ENCODE results near the gene UBL3. TPM values are rescaled to one million over a fixed set of nuclear protein-coding genes. Genes with fewer than 3 reads are reported as not detected.

UBL3 gene
- total RNA-seq, 2 donors from 2014 or later, result 36.3 to 38.2 TPM

GRCh38 chr13:29753618-29754472 lies 96.6 kb downstream of the UBL3 start:
- Histone ChIP-seq H3K27ac (no peak overlapping the region), H3K27me3 (replicated peaks; ENCODE audit: insufficient read depth) (no peaks in the 10 kb centered on the region), H3K4me1 (replicated peaks) (no peaks in the 10 kb centered on the region), H3K9me3 (no peaks in the 10 kb centered on the region), H3K4me3 (no peak overlapping the region), H3K36me3 (no peaks in the 10 kb centered on the region)
- no peak for DNase-seq (ENCODE audit: low spot score)
- whole genome bisulfite sequencing, result 71% methylated on average over 10 of the region's 10 CpGs
- TF ChIP-seq POLR2AphosphoS5 (IDR thresholded peaks at IDR 0.05), result no peak
- intact Hi-C loops (cut with DNase I), result no loop called here

DNA sequence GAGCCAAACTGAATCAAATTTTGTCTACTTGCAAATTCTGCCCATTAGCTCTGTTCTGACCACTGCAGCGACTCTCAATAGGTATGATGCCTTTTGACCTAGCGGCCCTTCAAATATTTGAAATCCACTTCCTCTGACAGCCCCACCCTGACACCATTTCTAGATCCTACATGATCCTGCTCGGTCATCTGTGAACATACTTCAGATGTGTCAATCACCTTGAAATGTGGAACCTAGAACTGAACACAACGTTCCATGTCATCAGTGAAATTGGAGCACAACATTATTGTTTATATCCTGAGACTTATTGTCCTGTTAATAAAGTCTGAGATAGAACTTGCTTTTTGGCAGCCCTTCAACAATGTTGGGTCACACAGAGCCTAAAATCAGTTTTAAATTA lies 98.2 kb downstream of the UBL3 start:
- Histone ChIP-seq H3K4me1 (replicated peaks) (no peaks in the 10 kb centered on the region), H3K27ac (no peak overlapping the region), H3K27me3 (replicated peaks; ENCODE audit: insufficient read depth) (no peaks in the 10 kb centered on the region), H3K4me3 (no peak overlapping the region), H3K9me3 (no peaks in the 10 kb centered on the region), H3K36me3 (no peaks in the 10 kb centered on the region)
- DNase-seq (ENCODE audit: low spot score), result no peak
- TF ChIP-seq POLR2AphosphoS5 (IDR thresholded peaks at IDR 0.05) (no peak), POLR2A (IDR thresholded peaks at IDR 0.05) (no peak)
- TF ChIP-seq, protein P1, sequence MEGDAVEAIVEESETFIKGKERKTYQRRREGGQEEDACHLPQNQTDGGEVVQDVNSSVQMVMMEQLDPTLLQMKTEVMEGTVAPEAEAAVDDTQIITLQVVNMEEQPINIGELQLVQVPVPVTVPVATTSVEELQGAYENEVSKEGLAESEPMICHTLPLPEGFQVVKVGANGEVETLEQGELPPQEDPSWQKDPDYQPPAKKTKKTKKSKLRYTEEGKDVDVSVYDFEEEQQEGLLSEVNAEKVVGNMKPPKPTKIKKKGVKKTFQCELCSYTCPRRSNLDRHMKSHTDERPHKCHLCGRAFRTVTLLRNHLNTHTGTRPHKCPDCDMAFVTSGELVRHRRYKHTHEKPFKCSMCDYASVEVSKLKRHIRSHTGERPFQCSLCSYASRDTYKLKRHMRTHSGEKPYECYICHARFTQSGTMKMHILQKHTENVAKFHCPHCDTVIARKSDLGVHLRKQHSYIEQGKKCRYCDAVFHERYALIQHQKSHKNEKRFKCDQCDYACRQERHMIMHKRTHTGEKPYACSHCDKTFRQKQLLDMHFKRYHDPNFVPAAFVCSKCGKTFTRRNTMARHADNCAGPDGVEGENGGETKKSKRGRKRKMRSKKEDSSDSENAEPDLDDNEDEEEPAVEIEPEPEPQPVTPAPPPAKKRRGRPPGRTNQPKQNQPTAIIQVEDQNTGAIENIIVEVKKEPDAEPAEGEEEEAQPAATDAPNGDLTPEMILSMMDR (IDR thresholded peaks at IDR 0.05), result no peak
- 76% methylated on average over 4 of the region's 4 CpGs for WGBS
- intact Hi-C loops (cut with DNase I), result no loop called here

DNA sequence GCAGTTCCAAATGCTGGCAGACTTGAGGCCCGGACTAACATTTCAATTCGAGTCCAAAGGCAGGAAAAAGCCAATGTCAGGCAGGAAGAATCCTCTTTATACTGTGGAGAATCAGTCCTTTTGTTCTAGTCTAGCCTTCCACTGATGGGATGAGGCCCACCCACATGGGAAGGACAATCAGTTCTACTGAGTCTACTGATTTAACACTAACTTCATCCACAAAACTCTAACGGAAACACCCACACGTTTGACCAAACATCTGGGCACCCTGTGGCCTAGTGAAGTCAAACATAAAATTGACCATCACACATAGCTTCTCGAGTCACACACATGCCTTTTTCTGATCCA lies 100.3 kb downstream of the UBL3 start:
- Histone ChIP-seq H3K9me3 (no peaks in the 10 kb centered on the region), H3K27ac (no peak overlapping the region), H3K36me3 (no peaks in the 10 kb centered on the region), H3K27me3 (replicated peaks; ENCODE audit: insufficient read depth) (no peaks in the 10 kb centered on the region), H3K4me1 (replicated peaks) (no peaks in the 10 kb centered on the region), H3K4me3 (no peak overlapping the region)
- 82% methylated on average over 5 of the region's 5 CpGs for WGBS
- intact Hi-C loops (cut with DNase I), result no loop called here
- TF ChIP-seq, protein P1 (IDR thresholded peaks at IDR 0.05), result no peak
- TF ChIP-seq POLR2AphosphoS5 (IDR thresholded peaks at IDR 0.05), result no peak
- no peak for TF ChIP-seq POLR2A (IDR thresholded peaks at IDR 0.05)
- DNase-seq (ENCODE audit: low spot score), result no peak

DNA sequence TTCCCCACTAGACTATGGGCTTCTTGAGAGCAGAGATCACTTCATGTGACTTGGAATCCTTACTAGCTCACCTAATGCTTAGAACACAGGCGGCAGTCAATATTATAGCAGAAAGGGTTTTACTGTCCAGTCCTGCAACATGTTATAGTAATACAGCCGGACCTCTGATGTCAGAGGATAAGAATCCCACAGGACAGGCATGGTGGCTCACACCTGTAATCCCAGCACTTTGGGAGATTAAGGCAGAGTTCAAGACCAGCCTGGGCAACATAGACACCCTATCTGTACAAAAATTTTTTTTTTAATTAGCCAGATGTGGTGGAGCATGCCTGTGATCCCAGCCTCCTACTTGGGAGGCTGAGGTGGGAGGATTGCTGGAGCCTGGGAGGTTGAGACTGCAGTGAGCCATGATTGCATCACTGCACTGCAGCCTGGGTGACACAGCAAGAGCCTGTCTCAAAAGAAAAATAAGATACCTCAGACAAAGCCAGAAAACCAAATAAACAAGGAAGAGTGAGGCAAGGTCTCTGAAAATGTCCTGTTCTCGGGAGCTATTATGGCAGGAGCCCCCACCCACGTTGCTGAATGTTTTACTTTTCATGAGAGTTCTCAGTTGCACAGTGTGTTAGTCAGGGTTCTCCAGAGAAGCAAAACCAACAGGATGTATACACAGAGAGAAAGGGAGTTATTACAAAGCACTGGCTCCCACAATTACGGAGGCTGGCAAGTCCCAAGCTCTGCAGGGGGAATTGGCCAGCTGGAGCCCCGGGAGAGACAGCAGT lies 100.8 kb downstream of the UBL3 start:
- Histone ChIP-seq H3K27me3 (replicated peaks; ENCODE audit: insufficient read depth) (no peaks in the 10 kb centered on the region), H3K36me3 (no peaks in the 10 kb centered on the region), H3K4me3 (no peak overlapping the region), H3K9me3 (no peaks in the 10 kb centered on the region), H3K4me1 (replicated peaks) (no peaks in the 10 kb centered on the region), H3K27ac (no peak overlapping the region)
- 75% methylated on average over 6 of the region's 6 CpGs for WGBS
- intact Hi-C loops (cut with DNase I), result no loop called here
- no peak for DNase-seq (ENCODE audit: low spot score)
- TF ChIP-seq, protein P1 (IDR thresholded peaks at IDR 0.05), result no peak
- no peak for TF ChIP-seq POLR2A (IDR thresholded peaks at IDR 0.05)
- TF ChIP-seq POLR2AphosphoS5 (IDR thresholded peaks at IDR 0.05), result no peak

- Histone ChIP-seq H3K27me3 (replicated peaks; ENCODE audit: insufficient read depth) (no peaks in the 10 kb centered on the region), H3K27ac (no peak overlapping the region), H3K4me1 (replicated peaks) (no peaks in the 10 kb centered on the region), H3K36me3 (no peaks in the 10 kb centered on the region), H3K9me3 (no peaks in the 10 kb centered on the region), H3K4me3 (no peak overlapping the region)
- 85% methylated on average over 3 of the region's 3 CpGs for WGBS
- TF ChIP-seq, protein P1 (IDR thresholded peaks at IDR 0.05), result no peak
- no peak for TF ChIP-seq POLR2AphosphoS5 (IDR thresholded peaks at IDR 0.05)
- no peak for TF ChIP-seq POLR2A (IDR thresholded peaks at IDR 0.05)
- no peak for DNase-seq (ENCODE audit: low spot score)
- intact Hi-C loops (cut with DNase I), result no loop called here
These were observed 102.3 kb downstream of the UBL3 start for GRCh38 chr13:29748097-29748496.

Measured in prostate gland (tissue), 2 donors.